ENCODE data around the gene CLDN15. TPM values are rescaled to one million over a fixed set of nuclear protein-coding genes. Genes with fewer than 3 reads are reported as not detected.
"Not testable (repeated sequence)": the region's sequence is repeated elsewhere in the genome, so short reads cannot be mapped to it uniquely, and the experiment has no call there.

Gene CLDN15
- total RNA-seq, 1 experiment from 2014 or later = 6.4 TPM

DNA sequence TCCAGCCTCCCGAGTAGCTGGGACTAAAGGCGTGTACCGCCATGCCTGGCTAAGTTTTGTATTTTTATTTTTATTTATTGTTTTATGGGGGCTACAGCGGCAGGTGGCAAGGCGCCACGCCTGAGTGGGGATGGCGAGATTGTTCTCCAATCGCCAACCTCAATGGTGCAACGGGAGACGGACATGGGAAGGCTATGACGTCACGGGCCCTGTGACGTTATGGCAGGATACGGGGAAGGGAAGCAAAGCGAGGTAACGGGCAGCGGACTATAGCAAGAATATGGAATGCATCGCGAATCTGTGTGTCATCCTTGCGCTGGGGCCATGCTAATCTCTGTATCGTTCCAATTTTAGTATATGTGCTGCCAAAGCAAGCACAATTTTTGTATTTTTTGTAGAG lies 32.1 kb upstream of the CLDN15 start:
- H3K9me3 Mint-ChIP-seq (ENCODE audit: low read depth, unreplicated experiment) = no peaks in the 10 kb centered on the region
- no peak overlapping the region for H3K4me3 Mint-ChIP-seq (ENCODE audit: low read depth, unreplicated experiment)
- no peaks in the 10 kb centered on the region for H3K4me1 Mint-ChIP-seq (ENCODE audit: low read depth, unreplicated experiment)
- H3K36me3 Mint-ChIP-seq (ENCODE audit: insufficient read depth, unreplicated experiment) = no peaks in the 10 kb centered on the region
- intact Hi-C loops (cut with micrococcal nuclease; ENCODE audit: unreplicated experiment) = no loop called here
- TF ChIP-seq, protein P1, sequence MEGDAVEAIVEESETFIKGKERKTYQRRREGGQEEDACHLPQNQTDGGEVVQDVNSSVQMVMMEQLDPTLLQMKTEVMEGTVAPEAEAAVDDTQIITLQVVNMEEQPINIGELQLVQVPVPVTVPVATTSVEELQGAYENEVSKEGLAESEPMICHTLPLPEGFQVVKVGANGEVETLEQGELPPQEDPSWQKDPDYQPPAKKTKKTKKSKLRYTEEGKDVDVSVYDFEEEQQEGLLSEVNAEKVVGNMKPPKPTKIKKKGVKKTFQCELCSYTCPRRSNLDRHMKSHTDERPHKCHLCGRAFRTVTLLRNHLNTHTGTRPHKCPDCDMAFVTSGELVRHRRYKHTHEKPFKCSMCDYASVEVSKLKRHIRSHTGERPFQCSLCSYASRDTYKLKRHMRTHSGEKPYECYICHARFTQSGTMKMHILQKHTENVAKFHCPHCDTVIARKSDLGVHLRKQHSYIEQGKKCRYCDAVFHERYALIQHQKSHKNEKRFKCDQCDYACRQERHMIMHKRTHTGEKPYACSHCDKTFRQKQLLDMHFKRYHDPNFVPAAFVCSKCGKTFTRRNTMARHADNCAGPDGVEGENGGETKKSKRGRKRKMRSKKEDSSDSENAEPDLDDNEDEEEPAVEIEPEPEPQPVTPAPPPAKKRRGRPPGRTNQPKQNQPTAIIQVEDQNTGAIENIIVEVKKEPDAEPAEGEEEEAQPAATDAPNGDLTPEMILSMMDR (IDR thresholded peaks at IDR 0.05; ENCODE audit: unreplicated experiment) = no peak
- no peak overlapping the region for H3K27ac Mint-ChIP-seq (ENCODE audit: unreplicated experiment)
- no peak for DNase-seq
- no TSS peak for BruUV-seq (replicated peaks)
- CTCF ChIA-PET = no interaction called here
- H3K27me3 Mint-ChIP-seq (ENCODE audit: unreplicated experiment) = peaks cover 13% of the 10 kb centered on the region

DNA sequence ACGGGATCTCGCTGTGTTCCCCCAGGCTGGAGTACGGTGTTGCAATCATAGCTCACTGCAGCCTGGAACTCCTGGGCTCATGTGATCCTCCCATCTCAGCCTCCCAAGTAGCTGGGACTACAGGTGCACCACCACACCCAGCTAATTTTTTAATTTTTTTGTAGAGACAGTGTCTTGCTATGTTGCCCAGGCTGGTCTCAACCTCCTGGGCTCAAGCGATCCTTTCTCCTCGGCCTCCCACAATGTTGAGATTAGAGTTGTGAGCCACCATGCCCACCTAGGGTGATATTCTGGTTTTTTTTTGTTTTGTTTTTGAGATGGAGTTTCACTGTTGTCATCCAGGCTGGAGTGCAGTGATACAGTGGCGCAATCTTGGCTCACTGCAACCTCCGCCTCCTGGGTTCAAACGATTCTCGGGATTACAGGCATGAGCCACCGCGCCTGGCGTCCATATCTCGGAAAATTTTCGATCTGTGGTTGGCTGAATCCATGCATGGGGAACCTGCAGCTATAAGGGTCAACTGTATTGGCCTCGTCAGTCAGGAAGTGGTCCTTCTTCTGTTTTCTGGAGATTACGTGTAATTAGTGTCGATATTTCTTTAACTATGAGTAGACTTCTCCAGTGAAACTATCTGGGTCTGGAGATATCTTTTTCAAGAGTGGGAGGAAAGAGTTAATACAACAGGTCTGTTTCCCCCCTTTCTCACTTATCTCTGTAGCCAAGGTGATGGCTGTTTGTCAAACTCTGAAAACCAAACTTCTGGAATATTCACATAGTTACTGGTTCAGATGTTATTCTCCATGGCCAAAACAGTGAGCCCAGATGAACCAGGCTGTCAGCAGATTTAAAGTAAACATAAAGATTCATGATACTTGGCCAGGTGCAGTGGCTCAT lies 28.3 kb upstream of the CLDN15 start:
- TF ChIP-seq, protein P1 (IDR thresholded peaks at IDR 0.05; ENCODE audit: unreplicated experiment) = no peak
- CTCF ChIA-PET = no interaction called here
- H3K36me3 Mint-ChIP-seq (ENCODE audit: insufficient read depth, unreplicated experiment) = no peaks in the 10 kb centered on the region
- no peak overlapping the region for H3K4me3 Mint-ChIP-seq (ENCODE audit: low read depth, unreplicated experiment)
- BruUV-seq (replicated peaks) = no TSS peak
- no peaks in the 10 kb centered on the region for H3K27me3 Mint-ChIP-seq (ENCODE audit: unreplicated experiment)
- intact Hi-C loops (cut with micrococcal nuclease; ENCODE audit: unreplicated experiment) = no loop called here
- H3K4me1 Mint-ChIP-seq (ENCODE audit: low read depth, unreplicated experiment) = no peaks in the 10 kb centered on the region
- no peak overlapping the region for H3K27ac Mint-ChIP-seq (ENCODE audit: unreplicated experiment)
- DNase-seq = no peak
- no peaks in the 10 kb centered on the region for H3K9me3 Mint-ChIP-seq (ENCODE audit: low read depth, unreplicated experiment)

DNA sequence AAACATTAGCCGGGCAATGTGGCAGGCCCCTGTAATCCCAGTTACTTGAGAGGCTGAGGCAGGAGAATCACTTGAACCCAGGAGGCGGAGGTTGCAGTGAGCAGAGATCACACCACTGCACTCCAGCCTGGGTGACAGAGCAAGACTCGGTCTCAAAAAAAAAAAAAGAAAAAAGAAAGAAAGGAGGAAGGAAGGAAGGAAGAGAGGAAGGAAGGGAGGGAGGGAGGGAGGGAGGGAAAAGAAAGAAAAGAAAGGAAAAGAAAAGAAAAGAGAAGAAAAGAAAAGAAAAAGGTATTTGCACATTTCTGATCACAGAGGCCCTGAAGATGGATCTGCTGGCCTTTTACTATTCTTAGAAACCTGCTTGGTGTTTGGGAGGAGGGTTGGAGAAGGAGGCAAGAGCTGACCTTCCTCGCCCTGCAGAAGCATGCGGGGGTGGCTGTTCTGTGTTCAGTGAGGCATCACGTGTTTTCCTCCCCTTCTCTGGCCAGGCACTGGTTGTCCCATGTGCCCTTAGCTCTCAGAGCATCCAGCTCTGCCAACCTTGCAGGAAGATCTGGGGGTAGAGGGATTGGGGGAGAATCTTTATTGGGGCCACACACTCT lies 26.6 kb upstream of the CLDN15 start:
- H3K27ac Mint-ChIP-seq (ENCODE audit: unreplicated experiment); H3K4me3 Mint-ChIP-seq (ENCODE audit: low read depth, unreplicated experiment); H3K36me3 Mint-ChIP-seq (ENCODE audit: insufficient read depth, unreplicated experiment); H3K27me3 Mint-ChIP-seq (ENCODE audit: unreplicated experiment); H3K4me1 Mint-ChIP-seq (ENCODE audit: low read depth, unreplicated experiment); H3K9me3 Mint-ChIP-seq (ENCODE audit: low read depth, unreplicated experiment); intact Hi-C loops (cut with micrococcal nuclease; ENCODE audit: unreplicated experiment); BruUV-seq (replicated peaks); DNase-seq: not testable (repeated sequence)
- CTCF ChIA-PET = interaction anchor here (0.6 kb wide), 1 partner anchor 21 kb away, joined by 3 read pairs; no protein-coding TSS in a partner anchor

DNA sequence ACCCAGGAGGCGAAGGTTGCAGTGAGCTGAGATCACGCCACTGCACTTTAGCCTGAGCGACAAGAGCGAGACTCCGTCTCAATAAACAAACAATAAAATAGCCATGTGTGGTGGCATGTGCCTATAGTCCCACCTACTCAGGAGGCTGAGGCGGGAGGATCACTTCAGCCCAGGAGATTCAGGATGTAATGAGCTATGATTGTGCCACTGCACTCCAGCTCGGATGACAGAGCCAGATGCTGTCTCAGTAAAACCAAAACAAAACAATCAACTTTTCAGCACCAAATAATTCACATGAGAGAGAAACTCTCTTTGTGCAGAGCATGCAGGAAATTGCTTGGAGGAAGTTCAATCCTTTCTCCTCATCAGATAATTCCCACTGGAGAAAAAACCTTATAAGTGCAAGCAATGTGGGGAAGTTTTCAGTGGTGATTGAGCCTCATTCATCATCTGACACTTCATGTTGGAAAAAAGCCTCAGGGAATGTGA lies 20.7 kb upstream of the CLDN15 start:
- DNase-seq = no peak
- Mint-ChIP-seq H3K27ac (ENCODE audit: unreplicated experiment) (no peak overlapping the region), H3K36me3 (ENCODE audit: insufficient read depth, unreplicated experiment) (no peaks in the 10 kb centered on the region), H3K4me3 (ENCODE audit: low read depth, unreplicated experiment) (no peak overlapping the region), H3K9me3 (ENCODE audit: low read depth, unreplicated experiment) (no peaks in the 10 kb centered on the region), H3K27me3 (ENCODE audit: unreplicated experiment) (peaks cover 13% of the 10 kb centered on the region), H3K4me1 (ENCODE audit: low read depth, unreplicated experiment) (no peaks in the 10 kb centered on the region)
- CTCF ChIA-PET = interaction anchor here (0.6 kb wide), 1 partner anchor 38 kb away, joined by 4 read pairs; no protein-coding TSS in a partner anchor
- no TSS peak for BruUV-seq (replicated peaks)
- intact Hi-C loops (cut with micrococcal nuclease; ENCODE audit: unreplicated experiment) = no loop called here
- TF ChIP-seq, protein P1 (IDR thresholded peaks at IDR 0.05; ENCODE audit: unreplicated experiment) = no peak
